ENCODE measurements around the gene LYZL6.

Gene LYZL6

GRCh38 chr17:35895636-35896587 is 47.6 kb downstream of the LYZL6 start:
- Mint-ChIP-seq H3K4me3 (no peak overlapping the region), H3K27ac (peak overlapping the region; percentile 72), H3K9me3 (no peaks in the 10 kb centered on the region), H3K27me3 (ENCODE audit: low read depth, poor library complexity) (peaks cover 12% of the 10 kb centered on the region), H3K36me3 (ENCODE audit: low read depth) (no peaks in the 10 kb centered on the region), H3K4me1 (peaks cover 19% of the 10 kb centered on the region)
- DNase-seq = no peak
- no peak for TF ChIP-seq CTCF (IDR thresholded peaks at IDR 0.05)

- peaks cover 17% of the 10 kb centered on the region for H3K4me1 Mint-ChIP-seq
- no peak for TF ChIP-seq CTCF (IDR thresholded peaks at IDR 0.05)
- H3K9me3 Mint-ChIP-seq = no peaks in the 10 kb centered on the region
- DNase-seq = no peak
- H3K27ac Mint-ChIP-seq = no peak overlapping the region
- peaks cover 12% of the 10 kb centered on the region for H3K27me3 Mint-ChIP-seq (ENCODE audit: low read depth, poor library complexity)
- H3K4me3 Mint-ChIP-seq = no peak overlapping the region
- no peaks in the 10 kb centered on the region for H3K36me3 Mint-ChIP-seq (ENCODE audit: low read depth)
These were observed 49.3 kb downstream of the LYZL6 start for GRCh38 chr17:35894206-35894605.

- Mint-ChIP-seq H3K4me3 (no peak overlapping the region), H3K27me3 (ENCODE audit: low read depth, poor library complexity) (peaks cover 8% of the 10 kb centered on the region), H3K36me3 (ENCODE audit: low read depth) (no peaks in the 10 kb centered on the region), H3K9me3 (no peaks in the 10 kb centered on the region), H3K4me1 (peaks cover 17% of the 10 kb centered on the region), H3K27ac (no peak overlapping the region)
- no peak for TF ChIP-seq CTCF (IDR thresholded peaks at IDR 0.05)
- DNase-seq = no peak
These were observed 49.8 kb downstream of the LYZL6 start for GRCh38 chr17:35893751-35894150.

GRCh38 chr17:35892091-35893035 is 51.1 kb downstream of the LYZL6 start:
- no peak for DNase-seq
- Mint-ChIP-seq H3K27me3 (ENCODE audit: low read depth, poor library complexity) (peaks cover 3% of the 10 kb centered on the region), H3K27ac (no peak overlapping the region), H3K4me3 (no peak overlapping the region), H3K36me3 (ENCODE audit: low read depth) (no peaks in the 10 kb centered on the region), H3K4me1 (peaks cover 17% of the 10 kb centered on the region), H3K9me3 (no peaks in the 10 kb centered on the region)
- no peak for TF ChIP-seq CTCF (IDR thresholded peaks at IDR 0.05)

GRCh38 chr17:35891269-35891668 is 52.2 kb downstream of the LYZL6 start:
- H3K27me3 Mint-ChIP-seq (ENCODE audit: low read depth, poor library complexity) = peaks cover 3% of the 10 kb centered on the region
- H3K4me1 Mint-ChIP-seq = peaks cover 17% of the 10 kb centered on the region
- no peak overlapping the region for H3K4me3 Mint-ChIP-seq
- no peak for TF ChIP-seq CTCF (IDR thresholded peaks at IDR 0.05)
- H3K9me3 Mint-ChIP-seq = no peaks in the 10 kb centered on the region
- no peaks in the 10 kb centered on the region for H3K36me3 Mint-ChIP-seq (ENCODE audit: low read depth)
- DNase-seq = no peak
- H3K27ac Mint-ChIP-seq = no peak overlapping the region
